Mesodermal cell (in vitro differentiated cells): ENCODE measurements around the gene RCBTB2.
A peak's percentile ranks its signal among the peaks of the same experiment; 100 is the strongest.

ENCODE experiments used
- H3K27ac ChIP-seq: 2 replicates; pipeline ENCODE4 v1.7.0; 2013; ENCODE audit warnings: mild to moderate bottlenecking, low read depth, low read length, moderate library complexity; ENCODE audit not compliant: severe bottlenecking
- H3K36me3 ChIP-seq: 2 replicates; pipeline ENCODE4 v1.7.1; 2013; ENCODE audit warnings: mild to moderate bottlenecking, low read length, moderate library complexity; ENCODE audit not compliant: control insufficient read depth, insufficient read depth
- H3K4me1 ChIP-seq: one replicate; pipeline ENCODE4 v1.7.1; 2013; ENCODE audit warnings: mild to moderate bottlenecking, low read length; ENCODE audit not compliant: insufficient read depth, control insufficient read depth, poor library complexity, severe bottlenecking
- H3K4me3 ChIP-seq: 2 replicates; pipeline ENCODE4 v1.7.0; 2013; ENCODE audit warnings: low read length, control low read depth, mild to moderate bottlenecking; ENCODE audit not compliant: insufficient read depth, poor library complexity, severe bottlenecking; ENCODE audit errors: extremely low read depth
- H3K9me3 ChIP-seq: 2 replicates; pipeline ENCODE4 v1.7.1; 2013; ENCODE audit warnings: mild to moderate bottlenecking, low read length, moderate library complexity; ENCODE audit not compliant: control insufficient read depth
- WGBS, 2 experiments: methylation state at CpG; one replicate each; pipeline ENCODE4 v1.1.5; 2013; ENCODE audit warnings: missing lambda C conversion rate in 2 of 2; ENCODE audit not compliant: insufficient coverage in 2 of 2; 5-methylcytosine and 5-hydroxymethylcytosine counted together

The RCBTB2 gene

GRCh38 chr13:48542581-48543341, 9.9 kb upstream of the RCBTB2 start:
- H3K4me1 ChIP-seq: peaks cover 3% of the 10 kb centered on the region
- H3K27ac ChIP-seq: peak overlapping the region; percentile 50
- no peak overlapping the region for H3K4me3 ChIP-seq
- 28 to 30% methylated on average over 8 to 9 of the region's 11 CpGs for WGBS, 2 experiments
- H3K36me3 ChIP-seq: no peaks in the 10 kb centered on the region
- no peaks in the 10 kb centered on the region for H3K9me3 ChIP-seq

DNA sequence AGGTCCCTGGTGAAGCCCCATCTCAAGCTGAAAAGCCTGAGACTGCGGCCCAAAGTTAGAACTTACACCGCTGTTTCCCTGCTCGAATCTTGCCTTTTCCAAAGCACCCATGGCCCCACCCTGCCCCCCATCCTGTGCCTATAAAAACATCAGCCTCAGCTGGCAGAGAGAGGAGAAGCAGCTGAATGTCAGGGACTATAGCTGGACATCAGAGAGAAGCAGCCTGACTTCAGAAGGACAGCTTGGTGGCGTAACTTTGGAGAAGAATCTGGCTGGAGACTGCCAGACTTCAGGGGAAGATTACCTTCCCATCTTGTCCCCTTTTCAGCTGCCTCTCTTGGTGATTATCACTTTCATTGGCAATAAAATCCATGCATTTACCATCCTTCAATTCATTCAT, 9.3 kb upstream of the RCBTB2 start:
- WGBS, 2 experiments: 80 to 97% methylated on average over 1 to 3 of the region's 4 CpGs
- Histone ChIP-seq H3K27ac (peak overlapping the region; percentile 50), H3K9me3 (no peaks in the 10 kb centered on the region), H3K4me3 (no peak overlapping the region), H3K36me3 (no peaks in the 10 kb centered on the region), H3K4me1 (peaks cover 3% of the 10 kb centered on the region)

DNA sequence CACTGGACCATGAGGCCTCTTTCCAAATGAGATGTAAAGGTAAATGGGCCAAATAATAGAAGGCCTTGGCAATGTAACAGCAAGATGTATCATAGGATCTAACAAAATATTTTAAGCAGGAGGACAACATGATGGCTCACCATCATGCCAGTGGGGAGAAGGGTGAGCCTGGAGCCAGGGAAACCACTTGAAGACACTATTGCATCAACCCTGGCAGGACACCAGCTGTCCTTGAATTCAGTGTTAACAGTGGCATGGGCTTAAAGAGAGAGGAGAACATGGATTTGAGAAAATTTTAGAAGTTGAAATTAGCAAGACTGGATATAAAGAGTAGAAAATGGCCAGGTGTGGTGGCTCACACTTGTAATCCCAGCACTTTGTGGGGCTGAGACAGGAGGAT, 6.7 kb upstream of the RCBTB2 start:
- Histone ChIP-seq H3K4me1 (peaks cover 3% of the 10 kb centered on the region), H3K27ac (no peak overlapping the region), H3K4me3 (no peak overlapping the region), H3K9me3 (no peaks in the 10 kb centered on the region), H3K36me3 (no peaks in the 10 kb centered on the region)

GRCh38 chr13:48536621-48537250, 3.9 kb upstream of the RCBTB2 start:
- no peak overlapping the region for H3K27ac ChIP-seq
- 90 to 94% methylated on average over 4 of the region's 5 CpGs for WGBS, 2 experiments
- peaks cover 4% of the 10 kb centered on the region for H3K4me1 ChIP-seq
- H3K4me3 ChIP-seq: no peak overlapping the region
- H3K36me3 ChIP-seq: no peaks in the 10 kb centered on the region
- H3K9me3 ChIP-seq: peaks cover 1% of the 10 kb centered on the region

- peaks cover 4% of the 10 kb centered on the region for H3K4me1 ChIP-seq
- 90 to 100% methylated on average over 2 of the region's 2 CpGs for WGBS, 2 experiments
- H3K9me3 ChIP-seq: peaks cover 5% of the 10 kb centered on the region
- no peak overlapping the region for H3K4me3 ChIP-seq
- H3K36me3 ChIP-seq: no peaks in the 10 kb centered on the region
- no peak overlapping the region for H3K27ac ChIP-seq
These were observed 2.9 kb upstream of the RCBTB2 start for GRCh38 chr13:48535766-48536165.

- H3K4me3 ChIP-seq: no peak overlapping the region
- WGBS, 2 experiments: 95 to 100% methylated on average over 3 of the region's 5 CpGs
- H3K4me1 ChIP-seq: peaks cover 4% of the 10 kb centered on the region
- H3K27ac ChIP-seq: no peak overlapping the region
- peaks cover 5% of the 10 kb centered on the region for H3K9me3 ChIP-seq
- H3K36me3 ChIP-seq: no peaks in the 10 kb centered on the region
These were observed 2.1 kb upstream of the RCBTB2 start for GRCh38 chr13:48534911-48535501.

DNA sequence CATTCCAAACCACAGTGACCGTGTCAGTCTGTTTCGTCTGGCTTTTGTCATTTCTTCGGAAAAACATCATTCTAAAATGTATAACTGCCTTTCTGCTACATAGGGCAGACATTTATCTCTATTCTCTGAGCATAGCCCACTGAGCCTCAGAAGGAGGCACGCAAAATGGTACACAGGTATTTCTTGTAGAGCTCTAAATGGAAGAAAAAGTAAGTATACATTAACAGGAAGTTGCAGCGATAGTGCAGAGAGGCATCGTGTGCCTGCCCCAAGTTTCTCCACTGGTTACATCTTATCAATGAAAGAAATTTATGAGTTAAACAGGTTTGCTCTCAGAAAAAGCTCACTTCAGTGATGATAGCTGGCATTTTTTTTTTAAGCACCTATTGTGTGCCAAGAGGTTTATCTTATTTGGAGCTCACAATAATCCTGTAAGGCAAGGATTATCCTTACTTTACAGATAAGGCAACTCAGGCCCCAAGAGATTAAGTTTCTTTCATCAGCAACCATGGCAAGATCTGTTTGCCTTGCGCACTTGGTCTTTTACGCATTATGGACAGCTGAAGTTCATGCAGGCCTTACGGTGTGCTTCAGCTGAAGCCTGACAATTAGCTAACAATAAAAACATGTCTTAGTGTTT, 1.2 kb upstream of the RCBTB2 start:
- 98 to 100% methylated on average over 7 to 8 of the region's 9 CpGs for WGBS, 2 experiments
- Histone ChIP-seq H3K9me3 (peaks cover 5% of the 10 kb centered on the region), H3K27ac (peak overlapping the region; percentile 90), H3K4me3 (no peak overlapping the region), H3K36me3 (no peaks in the 10 kb centered on the region), H3K4me1 (peaks cover 4% of the 10 kb centered on the region)

DNA sequence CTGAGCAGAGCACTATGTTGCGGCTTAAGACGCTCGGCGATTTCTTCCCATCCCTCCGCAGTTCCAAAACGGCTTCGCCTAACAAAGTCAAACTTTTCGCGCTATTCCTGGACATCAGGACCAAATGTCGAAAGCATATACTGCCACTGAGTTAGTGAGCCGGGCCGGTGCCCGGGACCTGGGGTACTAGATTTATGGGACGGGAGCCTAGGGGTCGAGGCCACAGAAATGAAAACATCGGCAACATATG, 699 bp downstream of the RCBTB2 start:
- Histone ChIP-seq H3K36me3 (no peaks in the 10 kb centered on the region), H3K4me1 (peaks cover 4% of the 10 kb centered on the region), H3K9me3 (peaks cover 5% of the 10 kb centered on the region), H3K4me3 (peak overlapping the region; percentile 57), H3K27ac (peak overlapping the region; percentile 90)
- 45 to 52% methylated on average over 14 to 16 of the region's 16 CpGs for WGBS, 2 experiments

GRCh38 chr13:48531416-48532255, 1.2 kb downstream of the RCBTB2 start:
- no peaks in the 10 kb centered on the region for H3K36me3 ChIP-seq
- WGBS, 2 experiments: 91 to 95% methylated on average over 19 of the region's 19 CpGs
- peak overlapping the region; percentile 90 for H3K27ac ChIP-seq
- peaks cover 5% of the 10 kb centered on the region for H3K9me3 ChIP-seq
- peak overlapping the region; percentile 57 for H3K4me3 ChIP-seq
- peaks cover 4% of the 10 kb centered on the region for H3K4me1 ChIP-seq

DNA sequence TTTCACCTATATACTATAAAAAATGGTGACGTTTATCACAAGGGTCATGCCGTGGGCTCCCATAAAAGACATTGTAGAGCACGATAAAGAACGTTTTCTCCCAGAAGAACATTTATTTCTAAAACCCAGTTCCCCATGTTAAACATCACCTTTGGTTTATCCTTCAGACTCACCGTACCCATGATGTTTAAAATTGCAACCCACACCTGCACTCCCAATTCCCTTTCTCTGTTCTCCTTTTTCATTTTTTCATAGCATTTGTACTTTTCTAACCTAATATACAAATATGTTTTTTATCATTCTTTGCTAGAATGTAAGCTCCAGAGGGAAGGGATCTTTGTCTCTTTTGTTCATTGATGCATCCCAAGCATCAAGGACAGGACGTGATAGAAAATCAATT, 2.0 kb downstream of the RCBTB2 start:
- WGBS, 2 experiments: 98% methylated on average over 5 of the region's 6 CpGs
- peaks cover 4% of the 10 kb centered on the region for H3K4me1 ChIP-seq
- H3K36me3 ChIP-seq: no peaks in the 10 kb centered on the region
- peaks cover 5% of the 10 kb centered on the region for H3K9me3 ChIP-seq
- no peak overlapping the region for H3K27ac ChIP-seq
- no peak overlapping the region for H3K4me3 ChIP-seq
